Endothelial cell of umbilical vein (primary cell): ENCODE measurements around the gene TRMT61B. TPM values are rescaled to one million over a fixed set of nuclear protein-coding genes. Genes with fewer than 3 reads are reported as not detected.

ENCODE experiments used
- BruUV-seq: library from RNA; stranded (reverse); fragments of 400-500 nt; replicated peaks from 2 replicates; lab custom pipeline; 2021; lab: Mats Ljungman, UMichigan
- CTCF ChIA-PET: fragments of 300-600, 350-600 bp; sonication (Branson Sonifier 250); formaldehyde crosslinking; loops from one replicate; lab custom pipeline; 2021; ENCODE audit warnings: antibody characterized with exemption, inconsistent platforms; lab: Charles Lee
- POLR2A ChIA-PET: fragments of 300-600, 350-600 bp; sonication (Branson Sonifier 250); formaldehyde crosslinking; loops from one replicate; lab custom pipeline; 2021; ENCODE audit warnings: antibody characterized with exemption, inconsistent platforms; lab: Charles Lee
- DNase-seq: peaks from one replicate; pipeline ENCODE4 v3.0.0-alpha.2; 2011; ENCODE audit warnings: low read depth, low spot score
- FAIRE-seq: peaks from 2 replicates; lab custom pipeline; 2011; peaks lifted over from hg19 to GRCh38; lab: Jason Lieb, UNC
- H2AFZ ChIP-seq: 2 replicates; pipeline ENCODE4 v1.6.0; 2012; ENCODE audit warnings: low read depth, low read length, control low read depth, inconsistent platforms
- H3K27ac ChIP-seq: 2 replicates; pipeline ENCODE4 v1.5.1; 2011; ENCODE audit warnings: low read depth, mild to moderate bottlenecking, control low read depth, low read length, moderate library complexity; ENCODE audit not compliant: insufficient read depth
- H3K27me3 ChIP-seq, 2 experiments: 2 replicates each; pipeline versions ENCODE4 v1.6.0 to v1.6.1; 2011; ENCODE audit warnings: low read length in 2 of 2, mixed read lengths in 1 of 2; ENCODE audit not compliant: control insufficient read depth in 2 of 2, insufficient read depth in 2 of 2
- H3K36me3 ChIP-seq, 2 experiments: 2 replicates in 1 of 2; 3 replicates in 1 of 2; pipeline ENCODE4 v1.5.1; 2011; ENCODE audit warnings: low read length in 2 of 2, mild to moderate bottlenecking in 1 of 2, moderate library complexity in 1 of 2; ENCODE audit not compliant: control insufficient read depth in 2 of 2, insufficient read depth in 2 of 2; ENCODE audit errors: extremely low read depth in 1 of 2
- H3K4me1 ChIP-seq: 3 replicates; pipeline ENCODE4 v1.5.1; 2011; ENCODE audit warnings: mild to moderate bottlenecking, low read length; ENCODE audit not compliant: control insufficient read depth, insufficient read depth; ENCODE audit errors: extremely low read depth
- H3K4me2 ChIP-seq: 2 replicates; pipeline ENCODE4 v1.6.1; 2011; ENCODE audit warnings: low read length, control low read depth, mixed read lengths; ENCODE audit not compliant: insufficient read depth
- H3K4me3 ChIP-seq, 3 experiments: fragments of 200-600 bp in 1 of 3; sonication (generic), shearing (Covaris generic) in 1 of 3; replicated peaks in 1 of 3; 2 replicates each; pipeline ENCODE4 v1.5.1; 2011 to 2016; ENCODE audit warnings: control low read depth in 3 of 3, low read length in 3 of 3, mild to moderate bottlenecking in 2 of 3, inconsistent platforms in 1 of 3, low read depth in 1 of 3, moderate library complexity in 1 of 3; ENCODE audit not compliant: insufficient read depth in 1 of 3
- H3K79me2 ChIP-seq: 2 replicates; pipeline ENCODE4 v1.6.0; 2012; ENCODE audit warnings: low read length, inconsistent platforms; ENCODE audit not compliant: control insufficient read depth, insufficient read depth
- H3K9ac ChIP-seq: replicated peaks from 2 replicates; pipeline ENCODE3; 2011; ENCODE audit warnings: low read length, control low read depth; ENCODE audit not compliant: insufficient read depth; ENCODE audit errors: extremely low read depth
- H3K9me1 ChIP-seq: replicated peaks from 3 replicates; pipeline ENCODE4 v1.6.0; 2011; ENCODE audit warnings: mild to moderate bottlenecking, low read length; ENCODE audit not compliant: control insufficient read depth, insufficient read depth; ENCODE audit errors: extremely low read depth
- H3K9me3 ChIP-seq: replicated peaks from 2 replicates; pipeline ENCODE4 v1.5.1; 2012; ENCODE audit warnings: low read length, inconsistent platforms; ENCODE audit not compliant: control insufficient read depth, insufficient read depth
- H4K20me1 ChIP-seq: replicated peaks from 2 replicates; pipeline ENCODE3; 2011; ENCODE audit warnings: mild to moderate bottlenecking, low read length; ENCODE audit not compliant: control insufficient read depth, insufficient read depth; ENCODE audit errors: extremely low read depth
- CTCF ChIP-seq, 2 donors: IDR thresholded peaks; 1 replicate in 1 of 2; 2 replicates in 1 of 2; pipeline ENCODE4 v1.5.1; 2011; ENCODE audit warnings: low read length in 2 of 2, mild to moderate bottlenecking in 2 of 2, moderate library complexity in 2 of 2, control low read depth in 1 of 2, inconsistent platforms in 1 of 2, low read depth in 1 of 2; ENCODE audit not compliant: insufficient read depth in 1 of 2; ENCODE audit errors: extremely low read depth in 1 of 2
- EZH2 ChIP-seq: IDR thresholded peaks from 2 replicates; pipeline ENCODE4 v1.6.1; 2012; ENCODE audit warnings: borderline replicate concordance, low read depth, mild to moderate bottlenecking, moderate library complexity, low read length, inconsistent platforms; ENCODE audit not compliant: severe bottlenecking
- FOS ChIP-seq: IDR thresholded peaks from 2 replicates; pipeline ENCODE4 v1.6.1; 2011; ENCODE audit warnings: mild to moderate bottlenecking, low read length, moderate library complexity, borderline replicate concordance; ENCODE audit not compliant: insufficient read depth
- GATA2 ChIP-seq: IDR thresholded peaks from 2 replicates; pipeline ENCODE4 v1.7.0; 2011; ENCODE audit warnings: low read depth, mild to moderate bottlenecking, moderate library complexity, mixed read lengths, low read length; ENCODE audit not compliant: insufficient read length, insufficient read depth
- JUN ChIP-seq: IDR thresholded peaks from 2 replicates; pipeline ENCODE4 v1.6.1; 2011; ENCODE audit warnings: borderline replicate concordance, low read depth; ENCODE audit not compliant: insufficient read length, insufficient read depth
- MAX ChIP-seq: IDR thresholded peaks from 2 replicates; pipeline ENCODE4 v1.6.1; 2011; ENCODE audit not compliant: insufficient read depth, insufficient read length
- MYC ChIP-seq: IDR thresholded peaks from one replicate; pipeline ENCODE4 v1.6.1; 2011; ENCODE audit warnings: mild to moderate bottlenecking, low read depth, low read length
- POLR2A ChIP-seq: IDR thresholded peaks from 2 replicates; pipeline ENCODE4 v1.6.1; 2012; ENCODE audit warnings: low read depth, mild to moderate bottlenecking, control low read depth, low read length
- POLR2AphosphoS5 ChIP-seq: IDR thresholded peaks from 2 replicates; pipeline ENCODE4 v1.6.1; 2012; ENCODE audit warnings: low read depth, mild to moderate bottlenecking, control low read depth, low read length, moderate library complexity; ENCODE audit not compliant: insufficient read depth
- dilution Hi-C: fragments of 300-500 bp; cut with MboI; formaldehyde crosslinking; loops from one replicate; pipeline ENCODE4 v1.15.0; 2019; ENCODE audit warnings: low sequenced_read_pairs; ENCODE audit not compliant: extremely low pct_ligation_motif_present
- intact Hi-C: fragments of 100-400 bp; cut with micrococcal nuclease; formaldehyde crosslinking; loops from one replicate; pipeline ENCODE4 v1.10.0; 2022
- polyA plus RNA-seq, 4 experiments: library from polyadenylated mRNA; depleted of rRNA in 3 of 4; stranded (reverse) in 3 of 4; unstranded in 1 of 4; fragments of >200 nt; gene quantifications; 2 replicates each; pipeline versions ENCODE4 v1.2.1 to v1.2.3, GENCODE V29; 2011 to 2012; ENCODE audit warnings: missing spikeins in 1 of 4
- total RNA-seq: library from RNA; stranded (reverse); gene quantifications from 2 replicates; pipeline ENCODE4 v1.2.3, GENCODE V29; 2021

TRMT61B gene
- total and polyA plus RNA-seq, 2 donors (not counting 3 experiments of a cell fraction or from before 2014, with no cell fraction given): 4.6 to 13.6 TPM

- H3K9ac ChIP-seq: no peak overlapping the region
- no peak for DNase-seq
Measured at GRCh38 chr2:28802975-28803429, 67.1 kb downstream of the TRMT61B start.

DNA sequence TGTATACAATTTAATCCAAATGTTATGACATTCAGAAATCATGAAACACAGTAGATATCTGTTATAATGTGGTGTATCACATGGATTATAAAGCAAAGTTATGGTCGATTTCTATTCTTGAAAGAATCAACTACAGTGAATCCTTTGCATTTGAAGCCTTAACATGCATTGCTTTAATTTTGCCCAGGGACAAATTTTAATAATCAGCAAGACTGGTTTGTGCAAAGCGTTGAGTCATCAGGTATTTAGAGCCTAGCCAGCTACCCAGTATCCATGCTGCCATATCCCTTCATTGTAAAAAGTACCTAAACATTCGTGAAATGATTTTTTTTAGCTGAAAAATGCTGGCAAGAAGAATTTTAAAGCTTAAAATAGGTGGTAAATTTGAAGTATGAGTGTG is 68.4 kb downstream of the TRMT61B start:
- intact Hi-C loops: no loop called here
- TF ChIP-seq POLR2A: no peak
- TF ChIP-seq POLR2AphosphoS5: no peak
- TF ChIP-seq FOS: no peak
- TF ChIP-seq EZH2: no peak
- TF ChIP-seq GATA2: no peak
- no peak for TF ChIP-seq MAX
- no peak for TF ChIP-seq MYC
- no peak for TF ChIP-seq CTCF (IDR thresholded peaks at IDR 0.05; ENCODE audit: extremely low read depth in 1 of 2, insufficient read depth in 1 of 2, low read depth in 1 of 2, low read length in 2 of 2)
- TF ChIP-seq JUN: no peak
- FAIRE-seq (no peak), DNase-seq (no peak)
- Histone ChIP-seq H3K27ac (no peak overlapping the region), H3K36me3 (peaks cover 2 to 8% of the 10 kb centered on the region in 2 experiments), H3K27me3 (no peaks in the 10 kb centered on the region), H3K9ac (no peak overlapping the region), H3K4me1 (no peaks in the 10 kb centered on the region), H4K20me1 (peaks cover 4% of the 10 kb centered on the region), H2AFZ (no peak overlapping the region), H3K9me1 (no peaks in the 10 kb centered on the region), H3K4me2 (no peak overlapping the region), H3K4me3 (no peak overlapping the region), H3K9me3 (no peaks in the 10 kb centered on the region), H3K79me2 (peaks cover 12% of the 10 kb centered on the region)
- ChIA-PET CTCF (interaction anchor here (0.5 to 2.2 kb wide), 4 partner anchors 19 to 235 kb away, joined by 3 to 12 read pairs (median 4); no protein-coding TSS in a partner anchor), POLR2A (no interaction called here)
- no TSS peak for BruUV-seq
- dilution Hi-C loops: no loop called here

More at GRCh38 chr2:28802975-28803429, 67.1 kb downstream of the TRMT61B start:
- FAIRE-seq: no peak
- Histone ChIP-seq H3K9me3 (no peaks in the 10 kb centered on the region), H3K27ac (no peak overlapping the region), H3K27me3 (no peaks in the 10 kb centered on the region), H2AFZ (no peak overlapping the region), H3K4me3 (no peak overlapping the region), H3K4me2 (no peak overlapping the region), H3K4me1 (no peaks in the 10 kb centered on the region), H3K79me2 (peaks cover 6% of the 10 kb centered on the region), H4K20me1 (peaks cover 4% of the 10 kb centered on the region), H3K36me3 (peaks cover 2 to 8% of the 10 kb centered on the region in 2 experiments), H3K9me1 (no peaks in the 10 kb centered on the region)
- dilution Hi-C loops: no loop called here
- ChIA-PET CTCF (interaction anchor here (1.4 to 2.2 kb wide), 2 partner anchors 208 to 236 kb away, joined by 4 to 12 read pairs; no protein-coding TSS in a partner anchor), POLR2A (no interaction called here)
- BruUV-seq: no TSS peak
- intact Hi-C loops: no loop called here
- TF ChIP-seq MAX: no peak
- TF ChIP-seq MYC: no peak
- TF ChIP-seq FOS: no peak
- TF ChIP-seq EZH2: no peak
